ENCODE measurements around the gene CDH22.

The CDH22 gene

DNA sequence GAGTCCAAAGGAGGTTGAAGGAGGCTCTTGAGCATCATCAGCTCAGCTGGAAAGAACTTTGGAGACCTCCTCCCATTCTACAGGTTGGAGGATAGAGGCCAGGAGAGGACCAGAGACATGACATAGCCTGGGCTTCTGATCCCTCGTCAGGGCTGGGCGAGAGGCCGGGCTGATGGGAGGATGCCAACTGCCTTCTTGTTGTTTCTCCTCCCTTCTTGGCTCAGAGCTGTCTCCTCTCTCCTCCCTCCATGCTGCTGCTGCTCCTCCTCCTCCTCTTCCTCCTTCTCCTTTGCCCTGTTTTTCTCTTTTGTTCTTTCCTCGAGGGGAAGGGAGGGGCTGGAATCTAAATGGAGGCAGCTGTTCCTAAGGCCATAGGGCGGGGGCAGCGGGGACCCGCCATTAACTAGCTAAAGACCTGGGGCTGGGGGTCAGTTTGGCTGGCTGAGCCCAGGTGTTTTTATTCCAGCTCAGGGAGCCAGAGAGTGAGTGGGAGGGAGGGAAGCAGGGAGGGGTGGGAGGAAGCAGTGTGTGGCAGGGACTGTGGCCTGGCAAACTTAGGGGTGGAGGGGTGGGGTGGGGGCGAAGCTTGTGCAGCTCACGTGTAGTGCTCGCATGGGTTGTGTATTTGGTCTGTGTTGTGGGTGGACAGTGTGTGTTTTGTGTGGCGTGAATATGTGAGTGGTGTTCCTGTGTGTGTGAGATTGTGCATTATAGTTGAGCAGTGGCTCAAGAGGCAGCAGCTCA, 105.4 kb downstream of the CDH22 start:
- TF ChIP-seq SIN3A (IDR thresholded peaks at IDR 0.05; ENCODE audit: borderline replicate concordance, insufficient read depth, low read length) = no peak
- TF ChIP-seq TAF1 (IDR thresholded peaks at IDR 0.05; ENCODE audit: borderline replicate concordance, insufficient read depth, low read length) = no peak
- TF ChIP-seq, protein P1, sequence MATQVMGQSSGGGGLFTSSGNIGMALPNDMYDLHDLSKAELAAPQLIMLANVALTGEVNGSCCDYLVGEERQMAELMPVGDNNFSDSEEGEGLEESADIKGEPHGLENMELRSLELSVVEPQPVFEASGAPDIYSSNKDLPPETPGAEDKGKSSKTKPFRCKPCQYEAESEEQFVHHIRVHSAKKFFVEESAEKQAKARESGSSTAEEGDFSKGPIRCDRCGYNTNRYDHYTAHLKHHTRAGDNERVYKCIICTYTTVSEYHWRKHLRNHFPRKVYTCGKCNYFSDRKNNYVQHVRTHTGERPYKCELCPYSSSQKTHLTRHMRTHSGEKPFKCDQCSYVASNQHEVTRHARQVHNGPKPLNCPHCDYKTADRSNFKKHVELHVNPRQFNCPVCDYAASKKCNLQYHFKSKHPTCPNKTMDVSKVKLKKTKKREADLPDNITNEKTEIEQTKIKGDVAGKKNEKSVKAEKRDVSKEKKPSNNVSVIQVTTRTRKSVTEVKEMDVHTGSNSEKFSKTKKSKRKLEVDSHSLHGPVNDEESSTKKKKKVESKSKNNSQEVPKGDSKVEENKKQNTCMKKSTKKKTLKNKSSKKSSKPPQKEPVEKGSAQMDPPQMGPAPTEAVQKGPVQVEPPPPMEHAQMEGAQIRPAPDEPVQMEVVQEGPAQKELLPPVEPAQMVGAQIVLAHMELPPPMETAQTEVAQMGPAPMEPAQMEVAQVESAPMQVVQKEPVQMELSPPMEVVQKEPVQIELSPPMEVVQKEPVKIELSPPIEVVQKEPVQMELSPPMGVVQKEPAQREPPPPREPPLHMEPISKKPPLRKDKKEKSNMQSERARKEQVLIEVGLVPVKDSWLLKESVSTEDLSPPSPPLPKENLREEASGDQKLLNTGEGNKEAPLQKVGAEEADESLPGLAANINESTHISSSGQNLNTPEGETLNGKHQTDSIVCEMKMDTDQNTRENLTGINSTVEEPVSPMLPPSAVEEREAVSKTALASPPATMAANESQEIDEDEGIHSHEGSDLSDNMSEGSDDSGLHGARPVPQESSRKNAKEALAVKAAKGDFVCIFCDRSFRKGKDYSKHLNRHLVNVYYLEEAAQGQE (IDR thresholded peaks at IDR 0.05; ENCODE audit: insufficient read depth in 1 of 2, low read depth in 2 of 2, low read length in 2 of 2) = no peak
- TF ChIP-seq POLR2AphosphoS5 (IDR thresholded peaks at IDR 0.05; ENCODE audit: low read depth, low read length) = no peak
- TF ChIP-seq FOXP2 (optimal IDR thresholded peaks at IDR 0.05; ENCODE audit: borderline replicate concordance, extremely low read depth, extremely low read length, insufficient read depth) = no peak

- TF ChIP-seq FOXP2 (optimal IDR thresholded peaks at IDR 0.05; ENCODE audit: borderline replicate concordance, extremely low read depth, extremely low read length, insufficient read depth) (no peak), SIN3A (IDR thresholded peaks at IDR 0.05; ENCODE audit: borderline replicate concordance, insufficient read depth, low read length) (no peak), TAF1 (IDR thresholded peaks at IDR 0.05; ENCODE audit: borderline replicate concordance, insufficient read depth, low read length) (no peak), POLR2AphosphoS5 (IDR thresholded peaks at IDR 0.05; ENCODE audit: low read depth, low read length) (no peak)
- TF ChIP-seq, protein P1 (IDR thresholded peaks at IDR 0.05; ENCODE audit: insufficient read depth in 1 of 2, low read depth in 2 of 2, low read length in 2 of 2) = no peak
These were observed 107.4 kb downstream of the CDH22 start for GRCh38 chr20:46200582-46201570.

GRCh38 chr20:46199198-46199597, 109.1 kb downstream of the CDH22 start:
- TF ChIP-seq SIN3A (IDR thresholded peaks at IDR 0.05; ENCODE audit: borderline replicate concordance, insufficient read depth, low read length) (no peak), POLR2AphosphoS5 (IDR thresholded peaks at IDR 0.05; ENCODE audit: low read depth, low read length) (no peak), FOXP2 (optimal IDR thresholded peaks at IDR 0.05; ENCODE audit: borderline replicate concordance, extremely low read depth, extremely low read length, insufficient read depth) (no peak), TAF1 (IDR thresholded peaks at IDR 0.05; ENCODE audit: borderline replicate concordance, insufficient read depth, low read length) (no peak)
- TF ChIP-seq, protein P1 (IDR thresholded peaks at IDR 0.05; ENCODE audit: insufficient read depth in 1 of 2, low read depth in 2 of 2, low read length in 2 of 2) = no peak

DNA sequence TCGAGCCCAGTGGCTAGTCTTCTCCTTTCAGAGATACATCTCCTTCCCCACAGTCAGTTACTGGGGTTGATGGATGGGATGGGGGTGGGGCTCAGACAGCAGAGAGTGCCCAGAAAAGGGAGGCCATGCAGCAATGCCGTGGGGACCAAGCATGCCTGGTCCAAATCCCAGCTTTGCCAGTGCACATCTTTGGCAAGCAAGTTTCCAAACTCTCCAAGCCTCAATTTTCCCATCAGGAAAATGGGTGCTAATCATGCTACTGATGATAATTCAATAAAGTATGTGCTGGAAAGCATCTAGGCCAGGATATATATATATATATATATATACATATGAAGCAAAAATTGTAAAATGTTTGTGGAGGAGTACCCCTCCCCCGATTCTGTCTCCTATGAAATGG, 111.3 kb downstream of the CDH22 start:
- TF ChIP-seq FOXP2 (optimal IDR thresholded peaks at IDR 0.05; ENCODE audit: borderline replicate concordance, extremely low read depth, extremely low read length, insufficient read depth) (no peak), POLR2AphosphoS5 (IDR thresholded peaks at IDR 0.05; ENCODE audit: low read depth, low read length) (no peak), TAF1 (IDR thresholded peaks at IDR 0.05; ENCODE audit: borderline replicate concordance, insufficient read depth, low read length) (no peak), SIN3A (IDR thresholded peaks at IDR 0.05; ENCODE audit: borderline replicate concordance, insufficient read depth, low read length) (no peak)
- TF ChIP-seq, protein P1 (IDR thresholded peaks at IDR 0.05; ENCODE audit: insufficient read depth in 1 of 2, low read depth in 2 of 2, low read length in 2 of 2) = no peak
